ENCODE results near the gene EGFLAM. TPM values are rescaled to one million over a fixed set of nuclear protein-coding genes. Genes with fewer than 3 reads are reported as not detected.

The EGFLAM gene
- total and polyA plus RNA-seq, 2 donors (not counting 3 experiments of a cell fraction or from before 2014, with no cell fraction given), result 1.2 to 2.7 TPM

GRCh38 chr5:38291355-38291754 lies 33.0 kb downstream of the EGFLAM start:
- FAIRE-seq (no peak), DNase-seq (ENCODE audit: low read depth, low spot score) (no peak)
- CTCF ChIA-PET, result no interaction called here
- Histone ChIP-seq H2AFZ (ENCODE audit: low read depth, low read length) (no peak overlapping the region), H3K36me3 (ENCODE audit: control insufficient read depth in 2 of 2, extremely low read depth in 1 of 2, insufficient read depth in 2 of 2, low read length in 2 of 2) (no peaks in the 10 kb centered on the region), H3K4me3 (replicated peaks in 1 of 3; ENCODE audit: insufficient read depth in 1 of 3, low read depth in 1 of 3, low read length in 3 of 3) (no peak overlapping the region), H3K4me1 (ENCODE audit: control insufficient read depth, extremely low read depth, insufficient read depth, low read length) (no peaks in the 10 kb centered on the region), H3K9me3 (replicated peaks; ENCODE audit: control insufficient read depth, insufficient read depth, low read length) (no peaks in the 10 kb centered on the region), H3K27me3 (ENCODE audit: control insufficient read depth in 2 of 2, insufficient read depth in 2 of 2, low read length in 2 of 2) (peaks cover 0 to 2% of the 10 kb centered on the region in 2 experiments), H4K20me1 (replicated peaks; ENCODE audit: control insufficient read depth, extremely low read depth, insufficient read depth, low read length) (no peaks in the 10 kb centered on the region), H3K79me2 (ENCODE audit: control insufficient read depth, insufficient read depth, low read length) (no peaks in the 10 kb centered on the region), H3K27ac (ENCODE audit: insufficient read depth, low read depth, low read length) (no peak overlapping the region), H3K4me2 (ENCODE audit: insufficient read depth, low read length) (no peak overlapping the region), H3K9me1 (replicated peaks; ENCODE audit: control insufficient read depth, extremely low read depth, insufficient read depth, low read length) (no peaks in the 10 kb centered on the region), H3K9ac (replicated peaks; ENCODE audit: extremely low read depth, insufficient read depth, low read length) (no peak overlapping the region)
- no peak for TF ChIP-seq GATA2 (IDR thresholded peaks at IDR 0.05; ENCODE audit: insufficient read depth, insufficient read length, low read depth, low read length)
- TF ChIP-seq, protein P1, sequence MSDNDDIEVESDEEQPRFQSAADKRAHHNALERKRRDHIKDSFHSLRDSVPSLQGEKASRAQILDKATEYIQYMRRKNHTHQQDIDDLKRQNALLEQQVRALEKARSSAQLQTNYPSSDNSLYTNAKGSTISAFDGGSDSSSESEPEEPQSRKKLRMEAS (IDR thresholded peaks at IDR 0.05; ENCODE audit: insufficient read depth, insufficient read length), result no peak
- no peak for TF ChIP-seq JUN (IDR thresholded peaks at IDR 0.05; ENCODE audit: borderline replicate concordance, insufficient read depth, insufficient read length, low read depth)
- no peak for TF ChIP-seq MYC (IDR thresholded peaks at IDR 0.05; ENCODE audit: low read depth, low read length)
- no peak for TF ChIP-seq FOS (IDR thresholded peaks at IDR 0.05; ENCODE audit: borderline replicate concordance, insufficient read depth, low read length)
- TF ChIP-seq, protein P2, sequence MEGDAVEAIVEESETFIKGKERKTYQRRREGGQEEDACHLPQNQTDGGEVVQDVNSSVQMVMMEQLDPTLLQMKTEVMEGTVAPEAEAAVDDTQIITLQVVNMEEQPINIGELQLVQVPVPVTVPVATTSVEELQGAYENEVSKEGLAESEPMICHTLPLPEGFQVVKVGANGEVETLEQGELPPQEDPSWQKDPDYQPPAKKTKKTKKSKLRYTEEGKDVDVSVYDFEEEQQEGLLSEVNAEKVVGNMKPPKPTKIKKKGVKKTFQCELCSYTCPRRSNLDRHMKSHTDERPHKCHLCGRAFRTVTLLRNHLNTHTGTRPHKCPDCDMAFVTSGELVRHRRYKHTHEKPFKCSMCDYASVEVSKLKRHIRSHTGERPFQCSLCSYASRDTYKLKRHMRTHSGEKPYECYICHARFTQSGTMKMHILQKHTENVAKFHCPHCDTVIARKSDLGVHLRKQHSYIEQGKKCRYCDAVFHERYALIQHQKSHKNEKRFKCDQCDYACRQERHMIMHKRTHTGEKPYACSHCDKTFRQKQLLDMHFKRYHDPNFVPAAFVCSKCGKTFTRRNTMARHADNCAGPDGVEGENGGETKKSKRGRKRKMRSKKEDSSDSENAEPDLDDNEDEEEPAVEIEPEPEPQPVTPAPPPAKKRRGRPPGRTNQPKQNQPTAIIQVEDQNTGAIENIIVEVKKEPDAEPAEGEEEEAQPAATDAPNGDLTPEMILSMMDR (IDR thresholded peaks at IDR 0.05; ENCODE audit: extremely low read depth in 1 of 2, insufficient read depth in 1 of 2, low read depth in 1 of 2, low read length in 2 of 2), result no peak
- no peak for TF ChIP-seq POLR2A (IDR thresholded peaks at IDR 0.05; ENCODE audit: low read depth, low read length)
- no peak for TF ChIP-seq POLR2AphosphoS5 (IDR thresholded peaks at IDR 0.05; ENCODE audit: insufficient read depth, low read depth, low read length)
- no peak for TF ChIP-seq EZH2 (IDR thresholded peaks at IDR 0.05; ENCODE audit: borderline replicate concordance, low read depth, low read length, severe bottlenecking)
- intact Hi-C loops (cut with micrococcal nuclease) (no loop called here), dilution Hi-C loops (cut with MboI; ENCODE audit: extremely low pct_ligation_motif_present, low sequenced_read_pairs) (no loop called here)
- POLR2A ChIA-PET, result no interaction called here
- no TSS peak for BruUV-seq (replicated peaks)
